Vagina (tissue), 2 donors: ENCODE data around the gene PRSS57.

Experiments used
- CTCF ChIP-seq, 3 experiments: fragments of 450-650 bp in 2 of 3; fragments of 200-600 bp in 1 of 3; sonication (generic) in 1 of 3; IDR thresholded peaks; one replicate each; pipeline ENCODE4 v1.5.1; 2017 to 2019; ENCODE audit warnings: antibody characterized with exemption in 3 of 3, mild to moderate bottlenecking in 2 of 3, moderate library complexity in 2 of 3
- POLR2A ChIP-seq, 2 donors: fragments of 450-650 bp; IDR thresholded peaks; one replicate each; pipeline ENCODE4 v1.6.1; 2017; ENCODE audit warnings: antibody characterized with exemption in 2 of 2, mild to moderate bottlenecking in 2 of 2, moderate library complexity in 2 of 2

DNA sequence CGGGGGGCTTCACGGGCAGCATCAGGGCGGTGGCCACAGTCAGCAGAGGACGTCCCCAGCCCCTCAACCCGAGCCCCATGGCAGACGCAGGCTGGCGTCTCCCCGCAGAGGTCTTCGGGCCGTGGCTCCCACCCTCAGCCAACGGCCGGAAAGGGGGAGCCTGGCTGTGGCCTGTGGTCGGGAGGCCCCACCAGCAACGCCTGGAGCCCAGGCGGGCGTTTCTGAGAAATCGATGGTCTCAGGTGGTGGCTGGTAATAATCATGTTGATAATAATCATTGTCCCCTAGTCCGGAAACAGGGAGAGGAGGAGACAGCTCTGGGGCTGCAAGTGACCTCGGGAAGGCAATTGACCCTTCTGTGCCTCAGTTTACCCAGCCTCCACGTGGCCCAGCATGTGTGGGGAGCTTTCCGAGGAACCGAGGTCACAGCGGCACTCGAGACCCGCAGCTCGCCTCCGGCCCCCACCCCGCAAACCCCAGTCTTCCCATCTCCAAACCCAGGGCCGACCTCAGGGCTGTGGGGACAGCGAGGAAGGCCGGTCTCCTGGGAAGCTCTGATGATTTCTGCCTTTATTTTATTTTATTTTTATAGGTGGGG, at the start of gene PRSS57:
- TF ChIP-seq CTCF (IDR thresholded peaks at IDR 0.05) = no peak
- TF ChIP-seq POLR2A (IDR thresholded peaks at IDR 0.05) = no peak
